Omental fat pad (tissue), 4 donors: Measurements from ENCODE around the gene MCF2L2. TPM values are rescaled to one million over a fixed set of nuclear protein-coding genes. Genes with fewer than 3 reads are reported as not detected.

Experiments used
- ATAC-seq: fragments of 150-250 bp; one replicate; pipeline ENCODE4 v1.9.1; 2016; ENCODE audit warnings: mild to moderate bottlenecking, moderate library complexity; ENCODE audit not compliant: low FRiP score
- DNase-seq: peaks from one replicate; pipeline ENCODE4 v3.0.0-alpha.2; 2019; ENCODE audit warnings: low spot score
- total RNA-seq, 4 donors: library from RNA; depleted of rRNA; stranded (reverse); fragments of >200 nt; gene quantifications; one replicate each; pipeline ENCODE4 v1.1.0, GENCODE V29; 2016
- TF ChIP-seq, protein P1 (sequence below), 3 donors: fragments of 450-650 bp; IDR thresholded peaks; one replicate each; pipeline ENCODE4 v1.5.1; 2016 to 2017; ENCODE audit warnings: antibody characterized with exemption in 3 of 3, mild to moderate bottlenecking in 3 of 3, moderate library complexity in 2 of 3

MCF2L2 gene
- total RNA-seq, 4 donors from 2014 or later = under 0.01 to 0.84 (median 0.39) TPM

DNA sequence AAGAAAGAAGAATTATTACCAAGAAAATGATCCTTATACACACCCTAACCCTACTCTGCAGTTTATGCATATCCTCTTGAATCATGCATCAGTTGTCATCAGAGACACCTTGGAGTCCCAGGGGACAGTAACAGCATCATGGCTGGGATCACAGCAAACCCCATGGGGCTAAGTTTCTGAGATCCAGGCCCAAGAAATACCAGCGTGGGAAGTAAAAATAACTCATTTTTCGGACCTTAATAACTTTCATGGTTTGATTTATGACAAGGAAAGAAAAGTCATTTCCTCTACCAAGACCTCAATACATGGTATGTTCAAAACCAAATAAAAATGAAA lies 214.2 kb downstream of the MCF2L2 start:
- no peak for DNase-seq
- TF ChIP-seq, protein P1, sequence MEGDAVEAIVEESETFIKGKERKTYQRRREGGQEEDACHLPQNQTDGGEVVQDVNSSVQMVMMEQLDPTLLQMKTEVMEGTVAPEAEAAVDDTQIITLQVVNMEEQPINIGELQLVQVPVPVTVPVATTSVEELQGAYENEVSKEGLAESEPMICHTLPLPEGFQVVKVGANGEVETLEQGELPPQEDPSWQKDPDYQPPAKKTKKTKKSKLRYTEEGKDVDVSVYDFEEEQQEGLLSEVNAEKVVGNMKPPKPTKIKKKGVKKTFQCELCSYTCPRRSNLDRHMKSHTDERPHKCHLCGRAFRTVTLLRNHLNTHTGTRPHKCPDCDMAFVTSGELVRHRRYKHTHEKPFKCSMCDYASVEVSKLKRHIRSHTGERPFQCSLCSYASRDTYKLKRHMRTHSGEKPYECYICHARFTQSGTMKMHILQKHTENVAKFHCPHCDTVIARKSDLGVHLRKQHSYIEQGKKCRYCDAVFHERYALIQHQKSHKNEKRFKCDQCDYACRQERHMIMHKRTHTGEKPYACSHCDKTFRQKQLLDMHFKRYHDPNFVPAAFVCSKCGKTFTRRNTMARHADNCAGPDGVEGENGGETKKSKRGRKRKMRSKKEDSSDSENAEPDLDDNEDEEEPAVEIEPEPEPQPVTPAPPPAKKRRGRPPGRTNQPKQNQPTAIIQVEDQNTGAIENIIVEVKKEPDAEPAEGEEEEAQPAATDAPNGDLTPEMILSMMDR (IDR thresholded peaks at IDR 0.05) = no peak
- no peak for ATAC-seq

DNA sequence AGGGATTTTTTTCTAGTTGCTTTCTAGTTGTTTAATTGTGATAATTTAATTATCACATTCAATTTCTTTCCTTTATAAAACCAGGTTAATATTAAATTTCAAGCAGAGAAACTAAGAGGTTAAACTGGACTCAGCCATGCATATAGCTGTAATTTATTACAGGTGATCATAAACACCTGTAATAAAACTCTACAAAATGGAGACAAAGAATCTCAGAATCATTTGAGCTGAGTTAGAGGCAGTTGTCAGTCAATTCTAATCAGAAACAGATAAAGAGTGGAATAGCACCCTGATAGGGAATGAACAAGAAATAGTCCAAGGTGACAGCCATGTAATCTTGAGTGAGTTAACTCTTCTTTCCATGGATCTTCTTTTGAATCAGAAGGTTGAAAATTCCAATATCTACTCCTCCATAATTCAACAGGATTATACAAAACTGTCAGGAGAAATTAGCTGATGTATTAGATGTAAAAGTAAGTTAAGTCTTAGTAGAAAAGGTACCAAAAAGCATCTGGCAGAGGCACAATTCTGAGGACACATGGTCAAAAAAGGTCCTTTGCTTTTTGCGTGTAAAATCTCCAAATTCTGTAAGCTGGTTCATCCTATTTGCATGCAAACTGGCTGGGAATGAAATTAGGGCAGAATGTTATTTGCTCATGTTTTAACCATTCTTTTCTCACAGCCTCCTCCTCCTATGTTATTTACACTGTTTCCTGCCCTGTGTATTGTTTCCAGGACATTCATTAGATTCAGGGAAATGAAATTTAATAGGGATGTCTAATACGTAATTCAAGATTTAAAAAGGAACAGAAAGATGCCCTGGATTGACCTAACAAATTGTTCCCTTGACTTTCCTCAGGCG lies 214.8 kb downstream of the MCF2L2 start:
- ATAC-seq (no peak), DNase-seq (no peak)
- TF ChIP-seq, protein P1 (IDR thresholded peaks at IDR 0.05) = no peak

DNA sequence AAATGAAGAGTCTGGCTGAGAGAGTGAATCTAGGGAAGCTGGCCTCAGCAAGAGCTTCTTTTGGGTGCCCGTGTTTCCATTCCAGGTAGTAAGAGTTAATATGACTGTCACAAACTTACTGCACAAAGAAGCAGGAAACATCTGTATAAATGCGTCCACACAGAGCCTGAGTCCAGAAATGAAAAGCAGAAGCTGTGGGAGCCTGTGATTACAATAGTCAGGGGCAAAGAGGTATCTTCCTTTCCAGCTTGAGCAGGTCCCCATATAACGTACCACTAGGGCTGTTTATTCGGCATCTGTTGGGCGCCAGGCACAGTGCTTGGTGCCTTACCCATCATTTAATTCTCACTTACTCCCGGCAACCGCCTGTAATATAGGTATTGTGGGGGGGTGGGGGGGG lies 215.9 kb downstream of the MCF2L2 start:
- DNase-seq (no peak), ATAC-seq (no peak)
- TF ChIP-seq, protein P1 (IDR thresholded peaks at IDR 0.05) = no peak

DNA sequence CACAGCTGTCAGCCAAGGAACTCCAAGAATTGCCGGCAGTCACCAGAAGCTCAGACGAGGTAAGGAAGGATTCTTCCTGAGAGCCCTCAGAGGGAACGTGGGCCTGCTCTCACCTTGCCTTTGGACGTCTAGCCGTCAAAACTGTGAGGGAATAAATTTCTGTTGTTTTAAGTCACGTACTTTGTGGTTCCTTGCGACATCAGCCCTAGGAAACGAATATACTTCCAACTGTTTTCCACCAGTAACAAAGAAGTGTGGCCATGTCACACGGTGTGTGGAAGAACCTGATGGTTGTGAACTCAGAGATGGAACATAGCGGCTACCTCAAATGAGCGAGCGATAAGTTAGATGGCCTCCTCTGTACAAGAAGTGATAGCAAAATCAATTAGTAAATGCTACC lies 216.3 kb downstream of the MCF2L2 start:
- DNase-seq (no peak), ATAC-seq (no peak)
- TF ChIP-seq, protein P1 (IDR thresholded peaks at IDR 0.05) = no peak

DNA sequence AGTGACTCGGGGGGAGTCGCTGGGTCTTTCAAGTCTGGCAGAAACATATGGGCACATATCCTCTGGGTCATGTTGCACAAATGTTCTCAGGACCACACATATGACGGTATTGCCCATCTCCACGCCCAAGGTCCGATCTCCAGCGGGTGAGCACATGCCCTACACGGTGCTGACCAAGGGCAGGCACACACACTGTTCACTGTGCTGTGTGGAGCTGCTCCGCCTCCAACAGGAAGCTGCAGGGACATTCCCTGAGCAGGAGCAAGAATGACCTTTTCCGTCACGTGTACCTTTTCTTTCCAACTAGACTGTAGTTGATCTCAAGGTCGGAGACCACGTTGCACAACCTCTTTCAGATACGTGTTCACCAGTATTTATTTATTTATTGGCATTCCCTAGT lies 217.1 kb downstream of the MCF2L2 start:
- TF ChIP-seq, protein P1 (IDR thresholded peaks at IDR 0.05) = no peak
- DNase-seq (no peak), ATAC-seq (peak; percentile 49)

DNA sequence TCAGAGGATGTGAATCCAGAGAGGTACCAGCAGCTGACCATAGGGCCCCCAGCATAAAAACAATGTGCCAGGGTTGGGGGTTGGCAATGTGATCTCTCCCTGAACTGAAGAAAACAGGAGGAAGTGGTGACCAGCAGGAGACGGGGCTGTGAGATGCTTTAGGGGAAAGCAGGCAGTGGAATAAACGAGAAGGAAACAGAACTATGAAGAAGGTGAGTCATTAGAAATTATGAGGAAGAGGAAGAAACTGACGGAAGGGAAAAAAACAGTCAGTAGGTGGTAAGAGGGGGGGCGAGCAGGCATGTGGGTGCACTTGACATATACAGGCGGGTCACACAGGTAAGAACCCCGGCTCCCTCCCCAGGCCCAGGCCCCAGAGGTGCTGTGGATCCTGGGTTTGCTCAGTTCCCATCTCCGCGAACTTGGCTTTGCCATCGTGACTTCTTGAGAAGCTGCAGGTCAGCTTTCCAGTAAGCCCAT lies 217.5 kb downstream of the MCF2L2 start:
- TF ChIP-seq, protein P1 (IDR thresholded peaks at IDR 0.05) = no peak
- ATAC-seq = peak; percentile 49
- no peak for DNase-seq

DNA sequence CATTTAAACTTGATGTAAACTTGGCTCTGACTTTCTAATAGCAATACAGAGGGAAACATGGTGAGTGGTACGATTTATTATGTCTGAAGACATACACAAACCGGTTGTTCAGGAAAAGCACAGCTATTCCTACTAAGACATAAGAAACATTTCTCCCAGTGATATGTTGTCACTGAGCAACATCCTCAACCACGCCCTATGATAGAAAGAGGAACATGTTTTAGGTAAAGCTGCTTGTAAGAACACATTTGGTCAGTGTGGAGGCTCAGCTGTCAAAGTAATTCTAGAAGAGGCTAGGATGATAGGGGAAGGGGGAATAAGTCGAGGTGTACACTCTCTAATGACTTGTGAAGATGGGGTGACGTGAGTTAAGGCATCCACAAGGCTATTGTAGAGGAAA lies 218.1 kb downstream of the MCF2L2 start:
- ATAC-seq = no peak
- TF ChIP-seq, protein P1 (IDR thresholded peaks at IDR 0.05) = no peak
- no peak for DNase-seq
